Prostate gland (tissue), 2 donors: ENCODE results near the gene SYTL2.

ENCODE experiments used
- POLR2A ChIP-seq: fragments of 450-650 bp; IDR thresholded peaks from one replicate; pipeline ENCODE4 v1.6.1; 2016; ENCODE audit warnings: antibody characterized with exemption, mild to moderate bottlenecking
- POLR2AphosphoS5 ChIP-seq: sonication (generic); formaldehyde crosslinking; IDR thresholded peaks from one replicate; pipeline ENCODE4 v1.6.1; 2017; ENCODE audit warnings: antibody characterized with exemption
- TF ChIP-seq, protein P1 (sequence below), 4 experiments: fragments of 200-600 bp in 2 of 4; fragments of 450-650 bp in 2 of 4; sonication (generic) in 2 of 4; IDR thresholded peaks; 1 replicate in 3 of 4; 2 replicates in 1 of 4; pipeline ENCODE4 v1.5.1; 2016 to 2019; ENCODE audit warnings: antibody characterized with exemption in 4 of 4, mild to moderate bottlenecking in 2 of 4, moderate library complexity in 2 of 4

DNA sequence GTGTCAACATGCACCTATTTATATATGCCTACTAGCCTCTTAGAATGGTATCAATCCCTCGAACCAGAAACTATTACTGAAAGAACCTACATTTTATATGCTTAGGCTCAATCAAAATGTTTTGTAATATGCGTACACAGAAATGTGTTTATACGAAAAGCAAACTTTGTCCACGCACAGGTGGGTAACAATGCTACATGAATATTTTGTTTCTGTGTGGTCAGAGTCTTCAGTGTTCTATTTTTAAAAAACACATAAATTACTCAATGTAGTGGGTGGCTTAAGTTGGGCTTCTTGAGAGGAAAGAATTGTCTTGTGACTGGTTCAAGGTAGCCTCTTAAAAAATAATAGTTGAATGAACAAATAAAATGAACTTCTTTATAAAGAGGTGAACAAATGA lies 46.1 kb downstream of the SYTL2 start:
- TF ChIP-seq, protein P1, sequence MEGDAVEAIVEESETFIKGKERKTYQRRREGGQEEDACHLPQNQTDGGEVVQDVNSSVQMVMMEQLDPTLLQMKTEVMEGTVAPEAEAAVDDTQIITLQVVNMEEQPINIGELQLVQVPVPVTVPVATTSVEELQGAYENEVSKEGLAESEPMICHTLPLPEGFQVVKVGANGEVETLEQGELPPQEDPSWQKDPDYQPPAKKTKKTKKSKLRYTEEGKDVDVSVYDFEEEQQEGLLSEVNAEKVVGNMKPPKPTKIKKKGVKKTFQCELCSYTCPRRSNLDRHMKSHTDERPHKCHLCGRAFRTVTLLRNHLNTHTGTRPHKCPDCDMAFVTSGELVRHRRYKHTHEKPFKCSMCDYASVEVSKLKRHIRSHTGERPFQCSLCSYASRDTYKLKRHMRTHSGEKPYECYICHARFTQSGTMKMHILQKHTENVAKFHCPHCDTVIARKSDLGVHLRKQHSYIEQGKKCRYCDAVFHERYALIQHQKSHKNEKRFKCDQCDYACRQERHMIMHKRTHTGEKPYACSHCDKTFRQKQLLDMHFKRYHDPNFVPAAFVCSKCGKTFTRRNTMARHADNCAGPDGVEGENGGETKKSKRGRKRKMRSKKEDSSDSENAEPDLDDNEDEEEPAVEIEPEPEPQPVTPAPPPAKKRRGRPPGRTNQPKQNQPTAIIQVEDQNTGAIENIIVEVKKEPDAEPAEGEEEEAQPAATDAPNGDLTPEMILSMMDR (IDR thresholded peaks at IDR 0.05) = no peak
- TF ChIP-seq POLR2A (no peak), POLR2AphosphoS5 (no peak)
